SKM-1 treated with dmso at 0.1 percent for 144 hours (cell line): ENCODE results near the gene BTBD9.

Experiments used
- DNase-seq: peaks from one replicate; lab custom pipeline; 2025; ENCODE audit not compliant: unreplicated experiment; lab: John Stamatoyannopoulos, UW

Gene BTBD9

DNA sequence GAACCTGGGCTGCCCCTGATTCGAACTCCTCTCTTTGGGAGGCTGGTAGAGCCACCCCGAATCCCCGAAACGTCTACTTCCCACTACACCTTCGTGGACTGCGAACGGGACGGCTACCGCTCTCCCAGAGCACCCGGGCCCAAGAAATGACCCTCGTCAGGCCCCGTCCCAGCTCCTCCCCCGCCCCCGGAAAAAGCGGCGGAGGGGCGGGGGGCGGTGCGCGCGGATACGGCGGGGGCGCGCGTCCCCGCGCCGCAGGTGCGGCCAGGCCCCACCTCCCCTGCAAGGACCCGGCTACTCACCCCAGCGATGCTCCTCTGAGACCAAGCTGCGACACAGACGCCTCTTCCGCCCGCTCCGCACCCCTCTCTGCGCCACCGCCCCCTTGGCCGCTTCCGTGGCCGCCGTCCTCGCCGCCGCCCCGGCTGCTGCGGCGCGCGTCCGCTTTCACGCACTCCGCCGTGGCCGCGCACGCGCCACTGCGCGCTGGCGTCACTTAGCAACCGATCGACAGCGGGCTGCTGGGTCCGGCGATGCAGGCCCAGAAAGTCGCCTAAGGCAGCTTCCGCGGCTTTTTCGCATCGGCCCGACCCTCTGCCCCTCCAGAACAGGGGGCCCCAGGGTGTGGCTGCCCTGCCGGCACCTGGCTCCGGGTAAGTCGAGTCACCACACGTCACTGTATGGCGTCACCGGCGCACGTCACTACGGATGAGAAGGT, at the start of gene BTBD9:
Gene BTBD9 (minus strand): TSS at position 432 of the 718 bp plus-strand sequence.
- peak; percentile 68 for DNase-seq

DNA sequence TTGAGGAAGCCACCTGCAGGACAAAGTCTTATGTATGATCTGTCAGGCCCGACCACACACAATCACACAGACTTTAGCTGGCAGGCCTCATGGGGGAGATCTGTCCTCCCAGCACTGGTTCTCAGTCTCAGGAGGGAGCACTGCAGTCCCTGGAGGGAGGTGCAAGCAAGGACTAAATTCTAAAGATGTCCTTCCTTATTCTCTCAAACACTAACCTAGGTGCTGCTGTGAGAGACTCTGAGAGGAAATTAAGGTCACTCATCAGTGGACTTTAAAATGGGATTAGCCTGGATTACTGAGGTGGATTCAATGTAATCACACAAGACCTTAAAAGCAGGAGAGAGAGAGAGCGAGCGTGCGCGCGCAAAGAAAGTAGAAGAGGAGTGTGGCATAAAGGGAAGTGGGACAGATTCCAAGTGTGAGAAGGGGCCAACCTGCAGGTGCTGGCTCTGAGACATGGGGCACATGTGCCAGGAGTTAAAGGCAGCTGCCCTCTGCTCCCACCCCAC, 48.9 kb upstream of the BTBD9 start:
- DNase-seq = no peak

DNA sequence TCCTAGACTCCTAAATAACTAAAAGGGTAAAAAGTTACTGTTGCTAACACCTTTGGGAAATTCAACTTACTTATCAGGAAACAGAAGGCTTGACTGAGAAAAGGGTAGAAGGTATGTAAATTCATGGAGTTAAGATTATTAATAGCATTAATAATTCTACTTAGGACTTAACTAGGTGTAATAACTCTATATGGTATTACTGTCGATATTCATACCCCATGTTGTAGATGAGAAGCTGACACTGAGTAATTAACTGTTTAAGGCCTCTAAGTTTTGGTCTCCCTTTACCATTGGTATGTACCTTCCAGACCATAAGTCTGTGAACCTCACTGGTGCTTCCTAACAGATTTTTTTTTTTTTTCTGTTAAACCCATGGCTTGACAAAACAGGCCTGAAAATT, 47.8 kb upstream of the BTBD9 start:
- no peak for DNase-seq

DNA sequence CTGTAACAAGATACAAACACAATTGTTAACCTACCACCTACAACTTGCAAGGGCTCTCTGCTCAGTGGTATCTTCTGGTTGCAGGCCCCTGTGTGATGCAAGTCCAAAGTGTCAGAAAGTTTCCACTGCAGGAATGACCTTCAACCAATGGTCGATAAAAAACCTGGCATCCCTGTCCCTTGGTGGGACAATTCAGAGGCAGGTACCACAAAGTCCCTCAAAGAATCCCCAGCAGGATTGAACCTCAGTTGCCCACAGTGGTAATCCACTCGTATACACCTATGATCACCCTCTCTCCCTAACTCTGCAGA, 47.3 kb upstream of the BTBD9 start:
- DNase-seq = no peak

DNA sequence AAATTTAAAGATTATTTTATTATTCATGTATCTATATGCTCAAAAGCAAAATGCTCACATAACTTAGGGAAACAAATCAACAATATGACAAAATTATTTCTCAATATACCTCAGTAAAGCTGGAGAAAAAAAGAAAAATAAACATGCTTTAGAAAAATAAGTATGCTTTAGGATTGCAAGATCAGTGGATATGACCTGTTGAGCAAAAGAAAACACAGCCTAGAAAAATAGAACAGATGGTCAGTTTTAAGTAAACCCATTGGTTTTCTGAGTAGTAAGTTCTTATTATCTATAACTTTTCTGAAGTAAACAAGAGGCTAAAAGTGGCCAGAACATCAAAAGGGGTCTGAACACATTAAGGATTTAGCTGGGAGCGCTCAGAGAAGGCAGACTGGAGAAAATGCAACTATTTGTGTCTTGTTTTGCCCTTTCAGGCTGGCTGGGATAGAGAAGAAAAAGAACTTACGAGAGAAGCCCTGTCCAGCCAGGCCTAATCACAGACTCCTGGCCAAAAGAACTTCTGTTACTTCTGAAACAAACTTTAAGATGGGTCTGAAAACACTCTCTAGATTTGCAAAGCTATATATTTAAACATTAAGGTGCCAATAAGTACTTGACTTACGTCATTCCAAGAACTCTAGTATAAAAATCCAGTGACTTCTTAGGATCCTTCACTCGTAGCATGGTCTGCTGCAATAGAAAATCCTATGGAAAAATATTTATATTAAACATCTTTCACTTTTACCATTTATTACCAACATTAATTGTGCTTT, 46.7 kb upstream of the BTBD9 start:
- no peak for DNase-seq

DNA sequence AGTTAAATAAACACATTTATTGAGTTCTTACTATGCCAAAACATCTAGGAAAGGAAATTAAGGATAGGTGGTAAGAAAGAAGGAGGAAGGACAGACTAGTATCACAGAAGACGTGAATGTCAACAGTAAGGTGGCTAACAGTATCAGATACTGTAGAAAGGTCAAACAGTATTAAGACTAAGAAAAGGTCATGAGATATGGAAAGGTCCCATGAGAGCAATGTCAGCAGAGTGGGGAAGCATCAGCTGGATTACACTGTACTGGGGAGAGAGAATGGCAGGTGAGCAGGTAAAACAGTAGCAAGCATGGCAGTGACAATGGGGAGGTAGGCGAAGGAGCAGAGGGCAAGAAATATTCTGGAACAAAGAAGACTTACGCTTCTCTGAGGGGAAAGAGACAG, 45.2 kb upstream of the BTBD9 start:
- no peak for DNase-seq

GRCh38 chr6:38684237-38684636, 44.5 kb upstream of the BTBD9 start:
- DNase-seq = no peak

GRCh38 chr6:38681850-38682249, 42.1 kb upstream of the BTBD9 start:
- no peak for DNase-seq

DNA sequence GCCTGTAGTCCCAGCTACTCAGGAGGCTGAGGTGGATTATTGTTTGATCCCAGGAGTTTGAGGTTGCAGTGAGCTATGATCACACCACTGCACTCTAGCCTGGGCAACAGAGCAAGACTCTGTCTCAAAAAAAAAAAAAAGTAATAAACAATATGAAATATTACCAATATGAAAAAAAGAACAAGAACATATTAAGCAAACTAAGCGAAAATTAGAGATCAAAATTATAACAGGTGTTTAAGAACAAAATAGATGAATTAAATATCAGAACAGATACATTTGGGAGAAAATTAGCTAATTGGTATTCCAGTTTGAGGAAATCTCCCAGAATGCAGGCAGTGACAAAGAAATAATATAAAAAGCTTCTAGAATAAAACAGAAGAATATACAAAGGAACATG, 39.9 kb upstream of the BTBD9 start:
- DNase-seq = no peak

DNA sequence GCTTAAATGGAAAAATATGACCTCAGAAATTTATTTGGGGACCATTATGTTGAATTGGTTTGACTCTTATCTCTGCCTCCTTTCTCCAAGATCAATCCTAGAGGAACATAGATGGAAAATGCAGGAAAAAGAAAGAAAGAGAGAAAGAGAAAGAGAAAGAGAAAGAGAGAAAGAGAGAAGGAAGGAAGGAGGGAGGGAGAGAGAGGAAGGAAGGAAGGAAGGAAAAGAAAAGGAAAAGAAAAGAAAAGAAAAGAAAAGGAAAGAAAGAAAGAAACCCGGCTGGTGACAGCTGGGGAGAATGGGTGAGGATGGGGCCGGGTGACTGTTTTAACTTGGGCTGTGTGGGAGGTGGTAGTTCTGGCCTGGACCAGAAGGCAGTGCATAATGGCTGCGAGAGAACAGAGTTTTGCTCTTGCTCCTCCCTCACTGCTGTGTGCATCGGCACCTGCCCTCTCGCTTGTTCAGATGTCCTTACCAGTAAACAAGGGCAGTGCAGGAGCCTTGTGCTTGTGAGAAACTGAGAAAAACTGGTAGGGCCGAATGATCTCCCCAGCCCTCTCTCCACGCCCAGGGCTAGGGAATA, 38.5 kb upstream of the BTBD9 start:
- no peak for DNase-seq

- DNase-seq = no peak
Observed at GRCh38 chr6:38676974-38677544, 37.3 kb upstream of the BTBD9 start.

- DNase-seq = no peak
Observed at GRCh38 chr6:38676236-38676973, 36.7 kb upstream of the BTBD9 start.

GRCh38 chr6:38673397-38674165, 33.9 kb upstream of the BTBD9 start:
- DNase-seq = peak; percentile 19

- DNase-seq = peak; percentile 52
Observed at GRCh38 chr6:38671885-38672467, 32.2 kb upstream of the BTBD9 start.

- no peak for DNase-seq
Observed at GRCh38 chr6:38658418-38659167, 18.9 kb upstream of the BTBD9 start.

DNA sequence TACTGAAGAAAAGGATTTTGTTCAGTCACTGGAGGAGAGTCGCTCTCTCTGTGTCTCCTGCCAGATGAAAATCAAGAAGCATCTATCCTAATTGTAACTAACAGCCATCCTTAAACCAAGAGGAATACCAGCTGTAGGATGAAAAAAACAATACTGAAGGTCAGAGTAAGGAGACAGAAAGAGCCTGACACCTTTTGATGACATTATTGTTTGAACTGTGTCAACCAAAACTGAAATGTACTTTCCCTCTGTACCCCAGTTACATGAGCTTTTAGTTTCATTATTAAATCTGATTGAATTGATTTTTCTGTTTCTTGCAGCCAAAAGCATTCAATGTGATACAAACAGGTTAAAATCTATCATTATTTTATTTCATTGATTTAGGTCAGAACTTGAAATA, 17.2 kb upstream of the BTBD9 start:
- DNase-seq = no peak

- DNase-seq = no peak
Observed at GRCh38 chr6:38654263-38654662, 14.5 kb upstream of the BTBD9 start.

- DNase-seq = no peak
Observed at GRCh38 chr6:38651121-38651784, 11.5 kb upstream of the BTBD9 start.
